22Rv1 (cell line): Measurements from ENCODE around the gene OGDH.

Experiments
- H3K27ac ChIP-seq: fragments of 450-650 bp; 2 replicates; pipeline ENCODE4 v1.5.1; 2017
- CTCF ChIP-seq: fragments of 450-650 bp; IDR thresholded peaks from 2 replicates; pipeline ENCODE4 v1.5.1; 2017; ENCODE audit warnings: mild to moderate bottlenecking
- ZFX ChIP-seq: fragments of 450-650 bp; IDR thresholded peaks from 2 replicates; pipeline ENCODE4 v1.6.1; 2017; ENCODE audit warnings: antibody characterized with exemption, borderline replicate concordance

Gene OGDH

GRCh38 chr7:44752822-44753221, 146.4 kb downstream of the OGDH start:
- TF ChIP-seq ZFX (no peak), CTCF (no peak)

GRCh38 chr7:44754802-44755697, 148.6 kb downstream of the OGDH start:
- H3K27ac ChIP-seq, result peak overlapping the region; percentile 2; the same call in 1 of the 2 replicates
- no peak for TF ChIP-seq ZFX
- no peak for TF ChIP-seq CTCF

More at GRCh38 chr7:44752822-44753221, 146.4 kb downstream of the OGDH start:
- H3K27ac ChIP-seq, result 0 out of 2 replicates have a peak overlapping the region, but pooled peaks have one; percentile 92

- H3K27ac ChIP-seq, result no peak overlapping the region
- TF ChIP-seq CTCF, result no peak
- TF ChIP-seq ZFX, result no peak
These were observed 149.5 kb downstream of the OGDH start for GRCh38 chr7:44755698-44756627.

- TF ChIP-seq CTCF (no peak), ZFX (no peak)
- H3K27ac ChIP-seq, result no peak overlapping the region
These were observed 150.5 kb downstream of the OGDH start for GRCh38 chr7:44756904-44757303.

- TF ChIP-seq CTCF, result no peak
- TF ChIP-seq ZFX, result no peak
These were observed 150.9 kb downstream of the OGDH start for GRCh38 chr7:44757311-44757710.

GRCh38 chr7:44757739-44758138, 151.3 kb downstream of the OGDH start:
- TF ChIP-seq ZFX, result no peak
- no peak for TF ChIP-seq CTCF

More at GRCh38 chr7:44757311-44757710, 150.9 kb downstream of the OGDH start:
- H3K27ac ChIP-seq, result no peak overlapping the region

More at GRCh38 chr7:44757739-44758138, 151.3 kb downstream of the OGDH start:
- no peak overlapping the region for H3K27ac ChIP-seq
